ENCODE data around the gene RAB3GAP2. TPM values are rescaled to one million over a fixed set of nuclear protein-coding genes. Genes with fewer than 3 reads are reported as not detected.
"Not testable (repeated sequence)": the region's sequence is repeated elsewhere in the genome, so short reads cannot be mapped to it uniquely, and the experiment has no call there.

Gene RAB3GAP2
- total RNA-seq, 1 experiment from 2014 or later, result 32.4 TPM

GRCh38 chr1:220182111-220182510 is 90.1 kb downstream of the RAB3GAP2 start:
- Histone ChIP-seq H3K4me3 (ENCODE audit: insufficient read depth, low read depth, low read length) (no peak overlapping the region), H3K36me3 (replicated peaks; ENCODE audit: control insufficient read depth, insufficient read depth, low read length) (peaks cover 4% of the 10 kb centered on the region), H3K27me3 (ENCODE audit: control insufficient read depth, insufficient read depth, low read length) (no peaks in the 10 kb centered on the region)
- no peak for DNase-seq

GRCh38 chr1:220176540-220176939 is 95.7 kb downstream of the RAB3GAP2 start:
- no peak overlapping the region for H3K4me3 ChIP-seq (ENCODE audit: insufficient read depth, low read depth, low read length)
- no peak for DNase-seq
- peaks cover 6% of the 10 kb centered on the region for H3K36me3 ChIP-seq (replicated peaks; ENCODE audit: control insufficient read depth, insufficient read depth, low read length)
- H3K27me3 ChIP-seq (ENCODE audit: control insufficient read depth, insufficient read depth, low read length), result no peaks in the 10 kb centered on the region

- Histone ChIP-seq H3K4me3 (ENCODE audit: insufficient read depth, low read depth, low read length) (no peak overlapping the region), H3K27me3 (ENCODE audit: control insufficient read depth, insufficient read depth, low read length) (no peaks in the 10 kb centered on the region), H3K36me3 (replicated peaks; ENCODE audit: control insufficient read depth, insufficient read depth, low read length) (peaks cover 18% of the 10 kb centered on the region)
- DNase-seq, result no peak
These were observed 101.3 kb downstream of the RAB3GAP2 start for GRCh38 chr1:220170836-220171526.

GRCh38 chr1:220169887-220170286 is 102.4 kb downstream of the RAB3GAP2 start:
- DNase-seq; H3K27me3 ChIP-seq (ENCODE audit: control insufficient read depth, insufficient read depth, low read length): not testable (repeated sequence)
- H3K36me3 ChIP-seq (replicated peaks; ENCODE audit: control insufficient read depth, insufficient read depth, low read length), result peaks cover 20% of the 10 kb centered on the region

GRCh38 chr1:220166853-220167252 is 105.4 kb downstream of the RAB3GAP2 start:
- no peaks in the 10 kb centered on the region for H3K27me3 ChIP-seq (ENCODE audit: control insufficient read depth, insufficient read depth, low read length)
- no peak overlapping the region for H3K4me3 ChIP-seq (ENCODE audit: insufficient read depth, low read depth, low read length)
- no peak for DNase-seq
- H3K36me3 ChIP-seq (replicated peaks; ENCODE audit: control insufficient read depth, insufficient read depth, low read length), result peaks cover 22% of the 10 kb centered on the region

More at GRCh38 chr1:220169887-220170286, 102.4 kb downstream of the RAB3GAP2 start:
- H3K4me3 ChIP-seq (ENCODE audit: insufficient read depth, low read depth, low read length), result not testable (repeated sequence)

GRCh38 chr1:220164517-220164916 is 107.7 kb downstream of the RAB3GAP2 start:
- Histone ChIP-seq H3K4me3 (ENCODE audit: insufficient read depth, low read depth, low read length) (no peak overlapping the region), H3K36me3 (replicated peaks; ENCODE audit: control insufficient read depth, insufficient read depth, low read length) (peaks cover 15% of the 10 kb centered on the region), H3K27me3 (ENCODE audit: control insufficient read depth, insufficient read depth, low read length) (no peaks in the 10 kb centered on the region)
- no peak for DNase-seq

- Histone ChIP-seq H3K27me3 (ENCODE audit: control insufficient read depth, insufficient read depth, low read length) (no peaks in the 10 kb centered on the region), H3K4me3 (ENCODE audit: insufficient read depth, low read depth, low read length) (no peak overlapping the region), H3K36me3 (replicated peaks; ENCODE audit: control insufficient read depth, insufficient read depth, low read length) (peaks cover 15% of the 10 kb centered on the region)
- no peak for DNase-seq
These were observed 108.1 kb downstream of the RAB3GAP2 start for GRCh38 chr1:220164116-220164515.

- DNase-seq, result no peak
- H3K27me3 ChIP-seq (ENCODE audit: control insufficient read depth, insufficient read depth, low read length), result no peaks in the 10 kb centered on the region
- H3K36me3 ChIP-seq (replicated peaks; ENCODE audit: control insufficient read depth, insufficient read depth, low read length), result peaks cover 10% of the 10 kb centered on the region
- no peak overlapping the region for H3K4me3 ChIP-seq (ENCODE audit: insufficient read depth, low read depth, low read length)
These were observed 112.2 kb downstream of the RAB3GAP2 start for GRCh38 chr1:220160027-220160426.

- no peak for DNase-seq
- H3K36me3 ChIP-seq (replicated peaks; ENCODE audit: control insufficient read depth, insufficient read depth, low read length), result peaks cover 14% of the 10 kb centered on the region
- H3K4me3 ChIP-seq (ENCODE audit: insufficient read depth, low read depth, low read length), result no peak overlapping the region
- H3K27me3 ChIP-seq (ENCODE audit: control insufficient read depth, insufficient read depth, low read length), result no peaks in the 10 kb centered on the region
These were observed 113.2 kb downstream of the RAB3GAP2 start for GRCh38 chr1:220159041-220159440.

- not testable (repeated sequence) for DNase-seq; H3K27me3 ChIP-seq (ENCODE audit: control insufficient read depth, insufficient read depth, low read length); H3K4me3 ChIP-seq (ENCODE audit: insufficient read depth, low read depth, low read length)
- H3K36me3 ChIP-seq (replicated peaks; ENCODE audit: control insufficient read depth, insufficient read depth, low read length), result peaks cover 14% of the 10 kb centered on the region
These were observed 113.7 kb downstream of the RAB3GAP2 start for GRCh38 chr1:220158530-220158929.

GRCh38 chr1:220157738-220158137 is 114.5 kb downstream of the RAB3GAP2 start:
- no peak overlapping the region for H3K4me3 ChIP-seq (ENCODE audit: insufficient read depth, low read depth, low read length)
- no peaks in the 10 kb centered on the region for H3K27me3 ChIP-seq (ENCODE audit: control insufficient read depth, insufficient read depth, low read length)
- DNase-seq, result no peak
- H3K36me3 ChIP-seq (replicated peaks; ENCODE audit: control insufficient read depth, insufficient read depth, low read length), result peaks cover 13% of the 10 kb centered on the region

GRCh38 chr1:220156620-220157146 is 115.6 kb downstream of the RAB3GAP2 start:
- DNase-seq, result no peak
- Histone ChIP-seq H3K27me3 (ENCODE audit: control insufficient read depth, insufficient read depth, low read length) (no peaks in the 10 kb centered on the region), H3K4me3 (ENCODE audit: insufficient read depth, low read depth, low read length) (no peak overlapping the region), H3K36me3 (replicated peaks; ENCODE audit: control insufficient read depth, insufficient read depth, low read length) (peaks cover 13% of the 10 kb centered on the region)

GRCh38 chr1:220153147-220153546 is 119.1 kb downstream of the RAB3GAP2 start:
- DNase-seq, result no peak
- peaks cover 12% of the 10 kb centered on the region for H3K36me3 ChIP-seq (replicated peaks; ENCODE audit: control insufficient read depth, insufficient read depth, low read length)
- no peaks in the 10 kb centered on the region for H3K27me3 ChIP-seq (ENCODE audit: control insufficient read depth, insufficient read depth, low read length)
- no peak overlapping the region for H3K4me3 ChIP-seq (ENCODE audit: insufficient read depth, low read depth, low read length)

- Histone ChIP-seq H3K4me3 (ENCODE audit: insufficient read depth, low read depth, low read length) (no peak overlapping the region), H3K27me3 (ENCODE audit: control insufficient read depth, insufficient read depth, low read length) (no peaks in the 10 kb centered on the region), H3K36me3 (replicated peaks; ENCODE audit: control insufficient read depth, insufficient read depth, low read length) (peaks cover 7% of the 10 kb centered on the region)
- no peak for DNase-seq
These were observed 120.8 kb downstream of the RAB3GAP2 start for GRCh38 chr1:220151454-220151853.

- Histone ChIP-seq H3K4me3 (ENCODE audit: insufficient read depth, low read depth, low read length) (no peak overlapping the region), H3K36me3 (replicated peaks; ENCODE audit: control insufficient read depth, insufficient read depth, low read length) (peaks cover 5% of the 10 kb centered on the region), H3K27me3 (ENCODE audit: control insufficient read depth, insufficient read depth, low read length) (no peaks in the 10 kb centered on the region)
- no peak for DNase-seq
These were observed 122.5 kb downstream of the RAB3GAP2 start for GRCh38 chr1:220149742-220150141.
